Left hindlimb (tissue), 1 donor: ENCODE data around the gene PPM1K.
"Not testable (repeated sequence)": the region's sequence is repeated elsewhere in the genome, so short reads cannot be mapped to it uniquely, and the experiment has no call there.

Source experiments
- DNase-seq: peaks from one replicate; pipeline ENCODE4 v3.0.0-alpha.2; 2018

The PPM1K gene

GRCh38 chr4:88284439-88285234 is at the start of gene PPM1K:
Gene PPM1K, minus strand, starts transcription at chr4:88284561. Its CDS starts 5,978 bp downstream, at chr4:88278583.
- DNase-seq = peak; percentile 100

DNA sequence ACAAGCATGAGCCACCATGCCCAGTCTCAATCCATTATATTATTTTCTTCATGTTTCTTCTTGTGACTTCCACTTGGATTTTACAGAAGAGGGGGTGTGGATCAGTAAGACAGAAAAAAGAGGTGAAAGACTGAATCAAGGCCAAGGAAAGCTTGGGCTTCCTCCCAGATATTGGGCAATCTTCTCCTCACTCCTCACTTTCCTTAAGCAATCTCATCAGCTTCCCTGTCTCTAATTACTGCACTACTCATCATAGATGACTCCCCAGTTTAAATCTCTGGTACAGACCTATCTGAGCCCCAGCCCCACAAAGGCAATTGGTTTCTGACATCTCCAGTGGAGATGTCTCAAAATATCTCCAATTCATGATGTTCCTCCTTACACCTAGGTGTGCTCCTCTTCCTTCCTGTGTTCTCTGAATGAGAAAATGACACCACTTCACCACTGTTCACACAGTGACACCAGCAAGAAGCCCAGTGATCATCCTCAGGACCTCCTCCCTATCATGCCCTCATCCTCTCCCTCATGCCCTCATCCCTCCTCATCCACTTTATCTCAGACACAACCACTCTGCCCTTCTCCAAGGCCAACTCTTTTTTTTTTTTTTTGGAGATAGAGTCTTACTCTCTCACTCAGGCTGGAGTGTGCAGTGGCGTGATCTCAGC is 49.5 kb upstream of the PPM1K start:
- no peak for DNase-seq

GRCh38 chr4:88327665-88328064 is 43.3 kb upstream of the PPM1K start:
- DNase-seq = no peak

DNA sequence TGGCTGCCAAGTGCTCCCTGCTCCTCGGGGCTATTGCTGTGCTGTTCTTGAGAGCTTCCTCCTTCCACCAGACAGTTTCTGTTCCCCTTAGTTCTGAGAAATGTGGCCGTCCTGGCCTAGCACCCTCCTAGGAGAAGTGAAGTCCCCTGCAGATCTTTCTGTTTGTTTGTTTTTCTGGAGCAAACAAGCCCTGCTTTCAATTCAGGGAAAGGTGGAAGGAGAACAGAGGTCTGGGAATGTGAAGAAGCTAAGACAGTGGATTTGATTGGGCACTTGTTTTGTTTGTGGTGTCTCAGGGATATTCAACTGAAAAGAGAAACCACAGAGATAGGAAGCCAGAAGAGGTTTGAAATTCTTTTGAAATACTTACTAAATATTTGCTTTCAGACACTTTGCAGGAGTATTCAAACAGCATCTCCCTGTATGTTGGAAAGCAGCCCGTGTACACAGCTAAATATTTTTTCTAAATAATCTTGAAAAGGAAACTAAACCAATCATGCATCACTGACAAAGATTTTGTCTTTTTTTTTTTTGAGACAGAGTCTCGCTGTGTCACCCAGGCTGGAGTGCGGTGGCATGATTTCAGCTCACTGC is 36.5 kb upstream of the PPM1K start:
- no peak for DNase-seq

- DNase-seq = no peak
Measured at GRCh38 chr4:88320224-88320779, 35.9 kb upstream of the PPM1K start.

DNA sequence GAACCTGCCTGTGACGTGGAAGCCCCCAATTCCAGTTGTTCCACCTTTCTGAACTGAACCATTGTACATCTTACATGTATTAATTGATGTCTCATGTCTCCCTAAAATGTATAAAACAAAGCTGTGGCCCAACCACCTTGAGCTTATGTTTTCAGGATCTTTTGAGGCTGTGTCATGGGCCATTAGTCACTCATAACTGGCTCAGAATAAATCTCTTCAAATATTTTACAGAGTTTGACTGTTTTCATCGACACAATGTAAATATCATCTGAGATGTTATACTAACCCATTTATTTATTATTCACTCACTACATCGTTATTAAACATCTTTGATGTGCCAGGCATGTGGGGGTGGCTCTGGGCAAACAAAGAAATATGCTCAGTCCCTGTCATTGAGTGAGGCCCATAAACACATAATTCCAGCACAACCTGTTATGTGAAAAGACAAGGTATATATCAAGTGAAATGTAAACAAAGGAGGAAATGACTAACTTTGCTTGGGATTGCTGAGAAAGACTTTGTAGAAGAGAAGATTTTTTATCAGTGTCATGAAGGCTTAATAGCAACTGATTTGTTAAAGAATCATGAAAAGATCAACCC is 34.5 kb upstream of the PPM1K start:
- no peak for DNase-seq

- no peak for DNase-seq
Measured at GRCh38 chr4:88315460-88316017, 31.2 kb upstream of the PPM1K start.

DNA sequence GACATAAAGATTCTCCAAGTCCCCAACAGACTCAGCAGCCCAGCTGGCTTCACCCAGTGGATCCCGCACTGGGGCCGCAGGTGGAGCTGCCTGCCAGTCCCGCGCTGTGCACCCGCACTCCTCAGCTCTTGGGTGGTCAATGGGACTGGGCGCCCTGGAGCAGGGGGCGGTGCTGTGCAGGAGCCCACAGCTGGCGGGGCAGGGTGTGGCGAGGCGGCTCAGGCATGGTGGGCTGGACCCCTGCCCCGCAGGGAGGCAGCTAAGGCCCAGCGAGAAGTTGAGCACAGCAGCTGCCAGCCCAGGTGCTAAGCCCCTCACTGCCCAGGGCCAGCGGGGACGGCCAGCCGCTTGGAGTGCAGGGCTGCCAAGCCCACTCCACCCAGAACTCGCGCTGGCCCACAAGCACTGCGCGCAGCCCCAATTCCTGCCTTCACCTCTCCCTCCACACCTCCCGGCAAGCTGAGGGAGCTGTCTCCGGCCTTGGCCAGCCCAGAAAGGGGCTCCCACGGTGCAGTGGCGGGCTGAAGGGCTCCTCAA is 28.8 kb upstream of the PPM1K start:
- DNase-seq = not testable (repeated sequence)

DNA sequence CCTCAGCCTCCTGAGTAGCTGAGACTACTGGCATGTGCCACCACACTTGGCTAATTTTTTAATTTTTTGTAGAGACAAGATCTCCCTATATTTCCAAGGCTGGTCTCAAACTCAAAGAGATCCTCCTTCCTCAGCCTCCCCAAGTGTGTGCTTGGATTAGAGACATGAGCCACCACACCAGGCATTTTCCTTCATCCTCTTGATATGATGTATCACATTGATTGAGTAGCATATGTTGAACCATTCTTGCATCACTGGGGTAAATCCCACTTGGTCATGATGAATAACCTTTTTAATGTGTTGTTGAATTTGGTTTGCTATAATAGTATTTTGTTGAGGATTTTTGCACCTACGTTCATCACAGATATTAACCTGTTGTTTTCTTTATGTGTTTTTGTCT is 24.2 kb upstream of the PPM1K start:
- no peak for DNase-seq

DNA sequence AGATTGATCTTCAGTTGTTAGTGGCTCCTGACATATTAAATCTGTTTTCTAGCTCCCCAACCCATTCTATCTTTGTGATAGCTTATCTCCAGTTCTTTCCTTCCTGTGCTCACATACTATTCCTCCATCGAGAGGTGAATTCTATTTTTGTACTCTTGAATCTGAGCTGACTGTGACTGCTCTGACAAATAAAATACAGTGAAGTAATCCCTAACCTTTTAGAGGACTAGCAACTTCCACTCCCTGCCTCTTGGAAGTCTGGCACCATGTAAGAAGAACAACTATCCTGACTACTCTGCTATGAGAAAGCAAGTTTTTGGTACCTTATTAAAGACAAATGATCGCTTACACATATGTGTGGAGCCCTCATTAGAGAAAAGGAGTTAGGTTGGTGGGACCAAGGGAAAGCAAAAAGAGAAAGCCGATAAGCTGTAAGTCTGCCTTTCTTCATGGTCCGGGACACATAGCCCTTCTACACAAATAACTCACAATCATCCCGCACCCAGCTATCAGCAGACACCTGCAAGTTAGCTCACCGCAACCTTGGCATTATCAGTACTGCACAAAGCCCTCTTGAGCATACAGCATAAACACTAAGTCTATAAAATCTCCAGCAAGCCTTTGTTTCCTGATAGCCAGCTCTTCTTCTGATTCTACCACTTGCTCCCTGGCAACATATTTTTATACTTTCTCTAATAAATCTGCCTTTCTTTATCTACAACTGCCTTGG is 13.5 kb upstream of the PPM1K start:
- DNase-seq = no peak

- DNase-seq = no peak
Measured at GRCh38 chr4:88297212-88297516, 12.8 kb upstream of the PPM1K start.

GRCh38 chr4:88296413-88297211 is 12.3 kb upstream of the PPM1K start:
- DNase-seq = no peak

- DNase-seq = no peak
Measured at GRCh38 chr4:88295656-88296055, 11.3 kb upstream of the PPM1K start.

DNA sequence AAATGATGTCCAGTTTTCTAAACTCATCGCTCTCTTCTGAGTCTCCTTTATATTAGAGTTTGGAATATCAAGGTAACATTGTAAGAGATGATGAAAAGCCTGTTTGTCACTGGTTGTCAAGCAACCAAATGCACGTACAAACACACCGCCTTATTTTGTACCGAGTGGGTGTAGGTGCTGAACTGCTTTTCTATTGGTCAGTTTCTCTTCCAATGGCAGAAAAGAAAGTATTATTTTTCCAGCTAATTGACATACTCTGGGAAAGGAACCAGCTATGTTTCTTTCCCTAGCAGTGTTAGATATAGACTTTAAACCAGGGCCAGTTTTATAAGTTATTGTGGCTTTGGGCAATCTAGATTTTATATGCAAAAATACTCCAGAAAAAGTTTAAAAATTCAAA is 6.6 kb upstream of the PPM1K start:
- DNase-seq = no peak

DNA sequence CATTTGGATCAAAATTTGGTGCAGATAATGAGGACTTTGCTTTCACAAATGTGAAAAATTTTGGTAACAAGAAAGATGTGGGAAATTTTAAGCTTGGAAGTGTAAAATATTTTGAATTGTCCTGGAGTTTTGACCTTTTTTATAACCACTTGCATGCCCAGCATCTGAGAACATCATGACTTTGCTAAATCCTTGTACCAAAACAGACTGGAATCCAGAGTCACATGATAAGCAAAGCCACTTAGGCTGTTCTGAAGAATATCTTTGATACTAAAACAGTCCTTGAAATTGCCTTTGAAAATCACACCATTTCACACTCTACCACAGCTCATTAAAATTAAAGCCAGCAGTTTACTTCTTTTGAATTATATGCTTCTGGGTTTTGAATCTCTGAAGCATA is 2.5 kb upstream of the PPM1K start:
- DNase-seq = no peak

DNA sequence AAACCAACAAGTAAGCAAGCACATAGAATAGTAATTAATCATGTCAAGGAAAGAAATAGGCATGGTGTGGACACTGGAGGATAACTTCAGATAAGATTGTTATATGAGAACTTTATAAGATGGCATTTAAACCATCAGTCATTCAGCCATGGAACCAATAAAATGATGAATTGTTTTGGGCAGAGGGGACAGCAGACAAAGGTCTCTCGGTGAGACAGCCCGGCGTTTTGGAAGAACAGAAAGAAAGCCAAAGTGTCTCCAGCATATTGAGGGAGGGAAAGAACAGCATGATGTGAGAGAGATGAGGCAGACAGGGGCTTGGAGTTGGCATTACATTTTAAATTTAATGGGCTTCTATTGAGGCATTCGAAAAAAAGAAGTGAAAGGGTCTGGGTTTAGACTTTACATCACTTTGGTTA is 883 bp upstream of the PPM1K start:
- DNase-seq = no peak

- DNase-seq = peak; percentile 81
Measured at GRCh38 chr4:88283661-88284438, 511 bp downstream of the PPM1K start.

DNA sequence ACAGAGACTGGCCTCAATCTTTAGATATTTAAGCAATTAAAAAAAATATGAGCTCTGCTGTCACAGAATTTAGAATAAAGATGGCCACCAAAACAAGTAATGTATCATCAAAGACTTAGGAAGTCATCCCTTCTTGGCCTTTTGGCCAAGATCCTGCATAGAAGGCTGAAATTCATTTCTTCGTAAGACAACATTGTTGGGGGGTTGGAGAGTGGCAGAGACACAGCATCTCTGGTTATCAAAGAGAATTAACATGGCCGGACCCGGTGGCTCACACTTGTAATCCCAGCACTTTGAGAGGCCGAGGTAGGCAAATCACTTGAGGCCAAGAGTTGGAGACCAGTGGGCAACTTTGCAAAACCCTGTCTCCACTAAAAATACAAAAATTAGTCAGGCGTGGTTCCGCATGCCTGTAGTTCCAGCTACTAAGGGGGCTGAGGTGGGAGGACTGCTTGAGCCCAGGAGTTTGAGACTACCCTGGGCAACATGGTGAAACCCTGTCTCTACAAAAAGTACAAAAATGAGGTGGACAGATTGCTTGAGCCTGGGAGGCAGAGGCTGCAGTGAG is 4.0 kb downstream of the PPM1K start:
- no peak for DNase-seq

DNA sequence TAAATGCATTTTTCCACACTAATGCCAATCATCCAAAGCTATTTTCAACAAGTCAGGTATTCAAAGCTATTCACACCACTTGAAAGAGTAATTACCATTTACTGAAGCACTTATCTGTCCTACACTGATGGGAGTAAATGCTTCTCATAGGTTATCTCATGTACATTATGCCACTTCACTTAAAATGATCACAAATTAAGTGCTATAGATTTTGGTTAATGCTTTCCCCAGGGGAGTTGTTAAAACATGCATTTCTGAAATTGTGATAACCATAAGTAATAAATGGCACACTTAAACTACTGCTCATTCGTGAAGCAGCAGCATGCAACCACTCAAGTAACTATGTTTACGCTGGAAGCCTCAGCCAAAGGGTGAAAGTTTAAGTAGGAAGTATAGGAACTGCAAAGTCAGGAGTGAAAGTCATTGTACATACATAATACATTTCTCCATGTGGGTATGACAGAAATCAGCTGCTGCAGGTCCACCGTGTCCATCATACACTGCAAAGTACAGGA is 6.6 kb downstream of the PPM1K start:
- DNase-seq = no peak
